Left ventricle myocardium inferior (tissue), 1 donor: ENCODE data around the gene GNAT3. TPM values are rescaled to one million over a fixed set of nuclear protein-coding genes. Genes with fewer than 3 reads are reported as not detected.
A peak's percentile ranks its signal among the peaks of the same experiment; 100 is the strongest.

Experiments
- DNase-seq: peaks from one replicate; pipeline ENCODE4 v3.0.0-alpha.2; 2020
- H3K27ac ChIP-seq: fragments of 200-600 bp; replicated peaks from 2 replicates; pipeline ENCODE4 v1.8.0; 2021
- H3K27me3 ChIP-seq: fragments of 200-600 bp; 2 replicates; pipeline ENCODE4 v1.8.0; 2021; ENCODE audit warnings: low read depth
- H3K36me3 ChIP-seq: fragments of 200-600 bp; 2 replicates; pipeline ENCODE4 v1.8.0; 2021
- H3K4me1 ChIP-seq: fragments of 200-600 bp; 2 replicates; pipeline ENCODE4 v1.8.0; 2021
- H3K4me3 ChIP-seq: fragments of 200-600 bp; 2 replicates; pipeline ENCODE4 v1.8.0; 2021; ENCODE audit warnings: mild to moderate bottlenecking, moderate library complexity
- H3K9me3 ChIP-seq: fragments of 200-600 bp; replicated peaks from 2 replicates; pipeline ENCODE4 v1.8.0; 2021
- intact Hi-C: fragments of 100-400 bp; cut with micrococcal nuclease; formaldehyde crosslinking; loops from one replicate; pipeline ENCODE4 v1.11.0; 2022
- total RNA-seq: library from RNA; stranded (reverse); fragmentation: NEBNext Ultra II Directional; extraction: Animal tissue kit (Norgen Biotek cat#: 25700); gene quantifications from one replicate; pipeline ENCODE4 v1.2.1, GENCODE V29; 2021
- TF ChIP-seq, protein P1 (sequence below): fragments of 200-600 bp; IDR thresholded peaks from 2 replicates; pipeline ENCODE4 v1.8.0; 2021; ENCODE audit warnings: antibody characterized with exemption, mild to moderate bottlenecking, borderline replicate concordance
- donor health status: DM: no; HTN: yes; CAD: no; lungs with severe emphysema.

Gene GNAT3
- total RNA-seq, 1 donor from 2014 or later: not detected

DNA sequence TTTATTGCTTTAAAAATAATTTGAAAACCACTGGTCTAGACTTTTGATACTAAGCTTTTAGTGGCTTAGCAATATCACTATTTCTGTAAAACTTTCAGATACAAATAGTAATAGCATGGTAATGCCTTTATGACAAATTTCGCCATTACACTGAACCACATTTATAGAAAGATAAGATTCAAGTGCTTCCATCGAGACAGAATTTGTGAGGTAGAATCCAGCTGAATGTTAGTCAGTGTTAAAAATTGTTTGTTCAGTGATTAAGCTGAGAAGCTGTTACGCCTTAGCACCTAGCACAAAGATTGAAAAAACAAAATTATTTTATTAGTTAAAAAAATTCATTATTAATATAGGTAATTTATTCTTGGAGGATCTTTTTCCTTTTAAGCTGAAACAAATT is 36.5 kb downstream of the GNAT3 start:
- H3K9me3 ChIP-seq: no peaks in the 10 kb centered on the region
- TF ChIP-seq, protein P1, sequence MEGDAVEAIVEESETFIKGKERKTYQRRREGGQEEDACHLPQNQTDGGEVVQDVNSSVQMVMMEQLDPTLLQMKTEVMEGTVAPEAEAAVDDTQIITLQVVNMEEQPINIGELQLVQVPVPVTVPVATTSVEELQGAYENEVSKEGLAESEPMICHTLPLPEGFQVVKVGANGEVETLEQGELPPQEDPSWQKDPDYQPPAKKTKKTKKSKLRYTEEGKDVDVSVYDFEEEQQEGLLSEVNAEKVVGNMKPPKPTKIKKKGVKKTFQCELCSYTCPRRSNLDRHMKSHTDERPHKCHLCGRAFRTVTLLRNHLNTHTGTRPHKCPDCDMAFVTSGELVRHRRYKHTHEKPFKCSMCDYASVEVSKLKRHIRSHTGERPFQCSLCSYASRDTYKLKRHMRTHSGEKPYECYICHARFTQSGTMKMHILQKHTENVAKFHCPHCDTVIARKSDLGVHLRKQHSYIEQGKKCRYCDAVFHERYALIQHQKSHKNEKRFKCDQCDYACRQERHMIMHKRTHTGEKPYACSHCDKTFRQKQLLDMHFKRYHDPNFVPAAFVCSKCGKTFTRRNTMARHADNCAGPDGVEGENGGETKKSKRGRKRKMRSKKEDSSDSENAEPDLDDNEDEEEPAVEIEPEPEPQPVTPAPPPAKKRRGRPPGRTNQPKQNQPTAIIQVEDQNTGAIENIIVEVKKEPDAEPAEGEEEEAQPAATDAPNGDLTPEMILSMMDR: no peak
- intact Hi-C loops: no loop called here
- H3K36me3 ChIP-seq: no peaks in the 10 kb centered on the region
- H3K4me3 ChIP-seq: no peak overlapping the region
- DNase-seq: no peak
- H3K4me1 ChIP-seq: peaks cover 72% of the 10 kb centered on the region
- no peaks in the 10 kb centered on the region for H3K27me3 ChIP-seq
- H3K27ac ChIP-seq: peak overlapping the region; percentile 41

DNA sequence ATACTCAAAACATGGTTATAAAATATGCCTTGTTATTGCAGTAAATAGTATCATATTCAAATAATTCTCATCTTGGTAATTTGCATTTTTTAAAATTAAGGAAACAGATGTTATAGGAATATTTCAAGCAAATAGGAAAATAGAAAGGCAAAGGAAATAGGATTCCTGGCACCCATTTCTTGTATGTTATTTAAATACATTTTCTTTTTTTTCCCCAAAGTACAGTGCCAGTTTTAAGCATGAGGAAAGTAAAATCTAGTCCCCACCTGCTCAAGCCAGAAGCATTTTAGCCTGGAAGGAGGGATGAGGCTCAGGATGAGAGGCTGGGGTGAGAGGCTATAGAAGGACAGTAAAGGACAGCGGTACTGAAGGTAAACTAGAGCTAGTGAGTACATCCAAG is 38.1 kb downstream of the GNAT3 start:
- no peaks in the 10 kb centered on the region for H3K9me3 ChIP-seq
- no peak overlapping the region for H3K4me3 ChIP-seq
- DNase-seq: no peak
- H3K27me3 ChIP-seq: no peaks in the 10 kb centered on the region
- intact Hi-C loops: no loop called here
- peaks cover 64% of the 10 kb centered on the region for H3K4me1 ChIP-seq
- H3K36me3 ChIP-seq: no peaks in the 10 kb centered on the region
- H3K27ac ChIP-seq: no peak overlapping the region
- TF ChIP-seq, protein P1: no peak

DNA sequence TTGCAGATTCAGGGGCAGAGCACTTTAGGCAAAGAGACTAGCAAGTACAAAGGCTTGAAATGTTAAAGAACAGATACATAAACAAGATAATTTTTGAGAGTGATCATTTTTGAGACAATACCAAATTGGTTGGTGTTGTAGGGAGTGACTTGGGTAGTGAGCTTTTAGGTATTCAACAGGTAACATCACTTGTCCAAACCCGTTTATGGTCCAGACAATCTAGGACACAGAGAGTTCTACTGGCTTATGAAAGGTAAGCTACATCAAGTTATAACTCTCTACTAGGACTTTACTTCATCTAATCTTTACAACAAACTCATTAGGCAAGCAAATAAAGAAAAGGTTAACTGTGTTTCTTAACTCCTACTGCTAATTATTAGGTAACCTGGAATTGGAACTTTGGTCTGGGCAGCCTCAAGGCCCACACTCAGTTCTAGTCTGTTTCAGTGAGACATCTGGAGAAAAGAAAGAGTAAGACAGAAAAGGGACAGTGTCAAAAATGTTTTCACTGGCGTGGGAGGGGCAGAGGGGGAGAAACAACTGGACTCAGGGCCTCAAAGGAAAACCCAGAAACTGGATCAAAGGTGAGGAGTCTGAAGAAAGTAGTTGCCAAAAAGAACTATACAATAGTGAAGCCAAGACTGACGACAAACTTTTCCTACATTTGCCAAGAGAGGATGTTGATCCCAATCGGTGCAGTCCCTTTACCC is 39.2 kb downstream of the GNAT3 start:
- Histone ChIP-seq H3K4me1 (peaks cover 56% of the 10 kb centered on the region), H3K4me3 (no peak overlapping the region), H3K27me3 (no peaks in the 10 kb centered on the region), H3K36me3 (no peaks in the 10 kb centered on the region), H3K27ac (peak overlapping the region; percentile 53), H3K9me3 (no peaks in the 10 kb centered on the region)
- TF ChIP-seq, protein P1: no peak
- no peak for DNase-seq
- intact Hi-C loops: no loop called here

DNA sequence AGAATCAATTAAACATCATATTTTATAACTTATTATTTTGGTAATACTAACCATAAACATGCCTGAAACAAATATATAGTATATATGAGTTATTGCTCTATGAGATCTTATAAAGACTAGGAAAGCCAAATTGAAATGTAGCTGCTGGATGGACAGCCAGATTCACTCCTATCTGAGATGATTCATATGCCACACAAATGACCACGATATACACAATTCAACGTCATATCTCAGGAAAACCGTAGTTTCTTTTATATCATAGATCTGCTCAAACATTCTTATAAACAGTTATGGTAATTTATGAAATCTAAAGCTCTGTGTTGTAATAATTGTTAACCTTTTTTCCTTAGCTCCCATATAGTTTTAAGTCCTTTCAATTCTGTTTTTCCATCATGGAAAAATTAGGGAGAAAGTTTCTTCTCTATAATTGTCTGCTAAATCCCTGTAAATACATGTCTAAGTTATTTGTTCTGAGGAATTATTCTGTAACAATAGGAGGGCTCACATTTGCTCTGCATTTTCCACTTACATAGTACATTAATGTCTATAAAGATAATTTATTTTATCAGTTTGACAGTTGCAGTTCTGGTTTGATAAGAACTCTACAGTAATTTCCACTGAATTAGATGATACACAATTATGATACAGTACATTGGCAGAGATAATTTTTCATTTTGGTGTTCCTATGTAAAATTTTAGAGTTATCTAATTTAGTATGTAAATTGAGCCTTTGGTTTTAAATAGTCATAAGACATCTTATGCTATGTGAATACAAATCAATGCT is 42.7 kb downstream of the GNAT3 start:
- Histone ChIP-seq H3K4me1 (peaks cover 47% of the 10 kb centered on the region), H3K27ac (no peak overlapping the region), H3K4me3 (no peak overlapping the region), H3K36me3 (no peaks in the 10 kb centered on the region), H3K27me3 (no peaks in the 10 kb centered on the region), H3K9me3 (no peaks in the 10 kb centered on the region)
- no peak for DNase-seq
- intact Hi-C loops: no loop called here
- TF ChIP-seq, protein P1: no peak

DNA sequence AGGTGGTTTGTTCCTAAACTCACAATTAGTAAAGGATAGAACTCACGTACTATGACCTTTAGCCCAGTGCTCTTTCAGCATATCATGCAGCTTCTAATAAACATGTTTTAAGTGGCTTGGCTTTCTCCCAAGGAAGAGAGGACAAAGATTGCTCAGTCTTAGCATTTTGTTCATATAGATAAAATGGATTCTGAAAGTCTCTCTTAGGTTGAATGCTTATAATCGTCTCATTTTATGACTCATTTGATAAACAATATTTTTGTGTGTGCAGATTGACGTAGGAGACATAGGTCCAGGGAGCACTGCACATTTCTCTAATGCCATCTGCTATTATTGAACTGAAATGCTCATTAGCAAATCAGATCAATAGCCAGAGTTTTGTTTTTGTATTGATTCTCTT is 44.8 kb downstream of the GNAT3 start:
- peak overlapping the region; percentile 72 for H3K27ac ChIP-seq

More for the DNA sequence above, 44.8 kb downstream of the GNAT3 start:
- H3K36me3 ChIP-seq: no peaks in the 10 kb centered on the region
- H3K4me3 ChIP-seq: peak overlapping the region; percentile 12
- peaks cover 30% of the 10 kb centered on the region for H3K4me1 ChIP-seq
- intact Hi-C loops: no loop called here
- DNase-seq: no peak
- H3K27me3 ChIP-seq: no peaks in the 10 kb centered on the region
- TF ChIP-seq, protein P1: no peak
- H3K9me3 ChIP-seq: no peaks in the 10 kb centered on the region
